OCI-LY7 (cell line): Measurements from ENCODE around the gene MSN. TPM values are rescaled to one million over a fixed set of nuclear protein-coding genes. Genes with fewer than 3 reads are reported as not detected.

Source experiments
- BruUV-seq: library from RNA; stranded (reverse); fragments of 400-500 nt; replicated peaks from 2 replicates; lab custom pipeline; 2021; lab: Mats Ljungman, UMichigan
- CTCF ChIA-PET: fragments of 300-600 bp; sonication (Branson Sonifier 250); formaldehyde crosslinking; loops from one replicate; lab custom pipeline; 2022; ENCODE audit warnings: antibody characterized with exemption; ENCODE audit not compliant: unreplicated experiment; lab: Charles Lee
- POLR2A ChIA-PET: fragments of 300-600 bp; sonication (Branson Sonifier 250); formaldehyde crosslinking; loops from one replicate; lab custom pipeline; 2022; ENCODE audit warnings: antibody characterized with exemption; lab: Charles Lee
- DNase-seq: peaks from one replicate; pipeline ENCODE4 v3.0.0-alpha.2; 2015; ENCODE audit warnings: low spot score
- H2AFZ ChIP-seq: fragments of 200-600 bp; sonication (generic), shearing (Covaris generic); 2 replicates; pipeline ENCODE4 v1.6.1; 2014; ENCODE audit warnings: mild to moderate bottlenecking, antibody characterized with exemption, low read length, moderate library complexity
- H3K27ac ChIP-seq: fragments of 200-600 bp; sonication (generic); 2 replicates; pipeline ENCODE4 v1.5.1; 2014; ENCODE audit warnings: mixed run types, low read depth, mild to moderate bottlenecking, moderate library complexity, low read length, inconsistent platforms; ENCODE audit not compliant: poor library complexity, severe bottlenecking
- H3K36me3 ChIP-seq: fragments of 200-600 bp; sonication (generic); 2 replicates; pipeline ENCODE4 v1.6.1; 2014; ENCODE audit warnings: mild to moderate bottlenecking, antibody characterized with exemption, low read length, moderate library complexity, mixed read lengths; ENCODE audit not compliant: insufficient read depth
- H3K4me1 ChIP-seq: fragments of 200-600 bp; sonication (generic); 2 replicates; pipeline ENCODE4 v1.5.1; 2014; ENCODE audit warnings: mild to moderate bottlenecking, low read length; ENCODE audit not compliant: insufficient read depth, poor library complexity, severe bottlenecking
- H3K4me2 ChIP-seq: fragments of 200-600 bp; sonication (generic); 2 replicates; pipeline ENCODE4 v1.6.1; 2014; ENCODE audit warnings: mild to moderate bottlenecking, low read length
- H3K4me3 ChIP-seq: fragments of 200-600 bp; sonication (generic); 2 replicates; pipeline ENCODE4 v1.5.1; 2014; ENCODE audit warnings: mild to moderate bottlenecking, low read depth, low read length; ENCODE audit not compliant: poor library complexity, severe bottlenecking
- H3K79me2 ChIP-seq: fragments of 200-600 bp; sonication (generic); 2 replicates; pipeline ENCODE4 v1.6.1; 2016; ENCODE audit warnings: low read depth, mild to moderate bottlenecking, low read length, moderate library complexity, mixed read lengths; ENCODE audit not compliant: insufficient read depth
- H3K9me2 ChIP-seq: fragments of 200-600 bp; sonication (generic); 2 replicates; pipeline ENCODE4 v1.6.1; 2016; ENCODE audit warnings: mild to moderate bottlenecking, low read length, mixed read lengths; ENCODE audit not compliant: insufficient read depth
- H3K9me3 ChIP-seq: fragments of 200-600 bp; sonication (generic); 2 replicates; pipeline ENCODE4 v1.6.1; 2014; ENCODE audit warnings: mild to moderate bottlenecking, mixed run types, low read length, mixed read lengths
- H4K20me1 ChIP-seq: fragments of 200-600 bp; sonication (generic); 2 replicates; pipeline ENCODE4 v1.6.1; 2014; ENCODE audit warnings: mild to moderate bottlenecking, antibody characterized with exemption, low read length, moderate library complexity, mixed read lengths; ENCODE audit not compliant: insufficient read depth
- EZH2phosphoT487 ChIP-seq: fragments of 200-600 bp; sonication (generic); IDR thresholded peaks from 2 replicates; pipeline ENCODE4 v1.6.1; 2018; ENCODE audit warnings: low read depth, borderline replicate concordance, mild to moderate bottlenecking, mixed run types, antibody characterized with exemption, low read length, moderate library complexity, mixed read lengths
- intact Hi-C: fragments of 100-400 bp; cut with micrococcal nuclease; formaldehyde crosslinking; loops from one replicate; pipeline ENCODE4 v1.10.0; 2022; ENCODE audit not compliant: unreplicated experiment
- total RNA-seq, 2 experiments: library from RNA; depleted of rRNA in 1 of 2; stranded (reverse); fragments of >200 nt in 1 of 2; shearing (Covaris generic) in 1 of 2; gene quantifications; 2 replicates each; pipeline ENCODE4 v1.2.3, GENCODE V29; 2014 to 2022
- TF ChIP-seq, protein P1 (sequence below): fragments of 200-600 bp; sonication (generic); conservative IDR thresholded peaks from 2 replicates; pipeline ENCODE4 v1.5.1; 2014; ENCODE audit warnings: mild to moderate bottlenecking, antibody characterized with exemption, low read length, moderate library complexity, mixed read lengths

MSN gene
- total RNA-seq, 2 experiments from 2014 or later = 95.8 to 143 TPM

GRCh38 chrX:65687367-65687766 is 19.9 kb downstream of the MSN start:
- Histone ChIP-seq H4K20me1 (peaks cover 8% of the 10 kb centered on the region; the same call in 1 of the 2 replicates), H3K4me2 (peak overlapping the region; percentile 66), H3K36me3 (peaks cover 7% of the 10 kb centered on the region; the same call in 1 of the 2 replicates), H3K4me1 (peaks cover 85% of the 10 kb centered on the region), H2AFZ (no peak overlapping the region), H3K27ac (peak overlapping the region; percentile 71), H3K9me2 (no peaks in the 10 kb centered on the region), H3K9me3 (no peaks in the 10 kb centered on the region), H3K4me3 (peak overlapping the region; percentile 26), H3K79me2 (peaks cover 97% of the 10 kb centered on the region)
- DNase-seq = no peak
- ChIA-PET POLR2A (interaction anchor here (0.6 to 4.6 kb wide), 10 partner anchors 8 to 364 kb away, joined by 3 to 23 read pairs (median 7); no protein-coding TSS in a partner anchor), CTCF (no interaction called here)
- intact Hi-C loops = no loop called here
- BruUV-seq = no TSS peak
- TF ChIP-seq, protein P1, sequence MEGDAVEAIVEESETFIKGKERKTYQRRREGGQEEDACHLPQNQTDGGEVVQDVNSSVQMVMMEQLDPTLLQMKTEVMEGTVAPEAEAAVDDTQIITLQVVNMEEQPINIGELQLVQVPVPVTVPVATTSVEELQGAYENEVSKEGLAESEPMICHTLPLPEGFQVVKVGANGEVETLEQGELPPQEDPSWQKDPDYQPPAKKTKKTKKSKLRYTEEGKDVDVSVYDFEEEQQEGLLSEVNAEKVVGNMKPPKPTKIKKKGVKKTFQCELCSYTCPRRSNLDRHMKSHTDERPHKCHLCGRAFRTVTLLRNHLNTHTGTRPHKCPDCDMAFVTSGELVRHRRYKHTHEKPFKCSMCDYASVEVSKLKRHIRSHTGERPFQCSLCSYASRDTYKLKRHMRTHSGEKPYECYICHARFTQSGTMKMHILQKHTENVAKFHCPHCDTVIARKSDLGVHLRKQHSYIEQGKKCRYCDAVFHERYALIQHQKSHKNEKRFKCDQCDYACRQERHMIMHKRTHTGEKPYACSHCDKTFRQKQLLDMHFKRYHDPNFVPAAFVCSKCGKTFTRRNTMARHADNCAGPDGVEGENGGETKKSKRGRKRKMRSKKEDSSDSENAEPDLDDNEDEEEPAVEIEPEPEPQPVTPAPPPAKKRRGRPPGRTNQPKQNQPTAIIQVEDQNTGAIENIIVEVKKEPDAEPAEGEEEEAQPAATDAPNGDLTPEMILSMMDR = no peak
- TF ChIP-seq EZH2phosphoT487 = no peak

DNA sequence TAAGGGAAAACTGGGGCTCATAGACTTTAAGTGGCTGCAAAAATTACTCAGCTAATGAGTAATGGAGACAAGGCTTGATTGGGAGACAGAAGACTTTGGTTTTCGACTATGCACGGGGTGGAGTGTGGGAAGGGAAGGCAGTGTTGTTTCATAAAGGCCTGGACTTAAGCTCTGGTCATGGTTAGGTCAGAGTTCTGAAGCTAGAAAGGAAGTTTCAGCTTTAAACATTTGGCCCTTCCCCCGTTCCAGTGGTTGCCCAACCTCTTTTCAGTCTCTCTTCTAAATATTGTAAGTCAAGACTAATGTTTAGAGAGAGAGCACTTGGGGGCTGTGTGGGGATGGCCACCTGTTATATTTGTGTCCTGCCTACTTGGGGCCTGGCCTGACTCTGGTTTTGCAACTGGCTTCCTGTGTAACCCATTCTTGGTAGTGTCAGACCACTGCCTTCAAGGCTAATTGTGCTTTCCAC is 21.0 kb downstream of the MSN start:
- peaks cover 8% of the 10 kb centered on the region; the same call in 1 of the 2 replicates for H4K20me1 ChIP-seq
- intact Hi-C loops = no loop called here
- POLR2A ChIA-PET = interaction anchor here (1.7 to 4.6 kb wide), 5 partner anchors 9 to 20 kb away, joined by 7 to 23 read pairs (median 10); no protein-coding TSS in a partner anchor
- CTCF ChIA-PET = interaction anchor here (0.7 kb wide), 1 partner anchor 11 kb away, joined by 3 read pairs; no protein-coding TSS in a partner anchor
- no TSS peak for BruUV-seq
- H3K9me2 ChIP-seq = no peaks in the 10 kb centered on the region
- peaks cover 91% of the 10 kb centered on the region for H3K4me1 ChIP-seq
- peak; percentile 70 for DNase-seq
- peaks cover 4% of the 10 kb centered on the region for H3K36me3 ChIP-seq
- TF ChIP-seq, protein P1 = no peak
- TF ChIP-seq EZH2phosphoT487 = no peak
- no peak overlapping the region for H2AFZ ChIP-seq
- H3K4me3 ChIP-seq = peak overlapping the region; percentile 26
- peak overlapping the region; percentile 71 for H3K27ac ChIP-seq
- H3K9me3 ChIP-seq = no peaks in the 10 kb centered on the region
- peak overlapping the region; percentile 66 for H3K4me2 ChIP-seq
- H3K79me2 ChIP-seq = peaks cover 99% of the 10 kb centered on the region

- intact Hi-C loops = no loop called here
- BruUV-seq = no TSS peak
- peak overlapping the region; percentile 66 for H3K4me2 ChIP-seq
- no peak overlapping the region for H3K4me3 ChIP-seq
- H4K20me1 ChIP-seq = peaks cover 8% of the 10 kb centered on the region; the same call in 1 of the 2 replicates
- no peaks in the 10 kb centered on the region for H3K9me3 ChIP-seq
- DNase-seq = no peak
- H2AFZ ChIP-seq = no peak overlapping the region
- POLR2A ChIA-PET = interaction anchor here (0.6 to 4.6 kb wide), 6 partner anchors 9 to 364 kb away, joined by 4 to 23 read pairs (median 8); no protein-coding TSS in a partner anchor
- H3K9me2 ChIP-seq = no peaks in the 10 kb centered on the region
- H3K36me3 ChIP-seq = peaks cover 4% of the 10 kb centered on the region
- H3K79me2 ChIP-seq = peaks cover 98% of the 10 kb centered on the region
- TF ChIP-seq, protein P1 = no peak
- no peak for TF ChIP-seq EZH2phosphoT487
- peak overlapping the region; percentile 71 for H3K27ac ChIP-seq
- CTCF ChIA-PET = no interaction called here
- H3K4me1 ChIP-seq = peaks cover 100% of the 10 kb centered on the region
Observed at GRCh38 chrX:65689377-65689776, 21.9 kb downstream of the MSN start.
